Lung (tissue), 12 donors: ENCODE data around the gene MRPL4. TPM values are rescaled to one million over a fixed set of nuclear protein-coding genes. Genes with fewer than 3 reads are reported as not detected.
A peak's percentile ranks its signal among the peaks of the same experiment; 100 is the strongest.

Experiments used
- ATAC-seq: fragments of 200-7000 bp; cut with Tn5 transposase; one replicate; pipeline ENCODE4 v1.9.1; 2020; ENCODE audit warnings: moderate number of reproducible peaks; ENCODE audit not compliant: insufficient read depth, low FRiP score
- DNase-seq, 3 donors: peaks; one replicate each; pipeline ENCODE4 v3.0.0-alpha.2; 2013 to 2017
- H3K27ac ChIP-seq, 2 donors: one replicate each; pipeline ENCODE4 v1.5.1; 2013; ENCODE audit warnings: mild to moderate bottlenecking in 2 of 2, moderate library complexity in 2 of 2, control low read depth in 1 of 2, inconsistent platforms in 1 of 2, low read depth in 1 of 2, low read length in 1 of 2
- H3K27me3 ChIP-seq, 3 donors: one replicate each; pipeline ENCODE4 v1.5.1; 2013; ENCODE audit warnings: low read length in 2 of 3; ENCODE audit not compliant: control insufficient read depth in 3 of 3, insufficient read depth in 3 of 3
- H3K36me3 ChIP-seq, 4 donors: one replicate each; pipeline ENCODE4 v1.5.1; 2013; ENCODE audit warnings: low read length in 4 of 4, mild to moderate bottlenecking in 1 of 4, moderate library complexity in 1 of 4; ENCODE audit not compliant: control insufficient read depth in 4 of 4, insufficient read depth in 4 of 4
- H3K4me1 ChIP-seq, 5 donors: one replicate each; pipeline ENCODE4 v1.5.1; 2013; ENCODE audit warnings: low read length in 5 of 5, mild to moderate bottlenecking in 2 of 5, moderate library complexity in 1 of 5; ENCODE audit not compliant: control insufficient read depth in 5 of 5, insufficient read depth in 5 of 5
- H3K4me3 ChIP-seq: one replicate; pipeline ENCODE4 v1.5.1; 2013; ENCODE audit warnings: mild to moderate bottlenecking, control low read depth, moderate library complexity
- H3K9ac ChIP-seq, 2 donors: one replicate each; pipeline ENCODE4 v1.5.1; 2013; ENCODE audit warnings: low read length in 2 of 2, control low read depth in 1 of 2; ENCODE audit not compliant: insufficient read depth in 1 of 2
- H3K9me3 ChIP-seq, 4 donors: one replicate each; pipeline ENCODE4 v1.5.1; 2013; ENCODE audit warnings: low read length in 3 of 4, mild to moderate bottlenecking in 1 of 4, moderate library complexity in 1 of 4; ENCODE audit not compliant: control insufficient read depth in 4 of 4, insufficient read depth in 3 of 4
- CTCF ChIP-seq: IDR thresholded peaks from 2 replicates; pipeline ENCODE4 v1.5.1; 2012; ENCODE audit warnings: mild to moderate bottlenecking; ENCODE audit errors: control extremely low read depth, extremely low read depth
- WGBS, 2 donors: extraction: QIAGEN DNeasy Blood & Tissue Kit; methylation state at CpG; one replicate each; pipeline ENCODE4 v1.1.7; 2013; 5-methylcytosine and 5-hydroxymethylcytosine counted together
- polyA plus RNA-seq, 2 donors: library from polyadenylated mRNA; stranded (reverse); fragments of 200-250 nt; gene quantifications; one replicate each; pipeline ENCODE4 v1.2.1, GENCODE V29; 2013
- total RNA-seq, 2 donors: library from RNA; depleted of rRNA in 1 of 2; stranded (reverse); fragments of >200 nt in 1 of 2; gene quantifications; one replicate each; pipeline ENCODE4 v1.2.1, GENCODE V29; 2014 to 2021
- donor health status: control.
- donor health status: control.
- donor health status: Bipolar disorder and iron deficiency.
- donor health status: healthy.
- donor health status: DM: yes; HTN: yes; CAD: no.

MRPL4 gene
- total and polyA plus RNA-seq, 4 donors: 16.6 to 64.8 (median 47.9) TPM

DNA sequence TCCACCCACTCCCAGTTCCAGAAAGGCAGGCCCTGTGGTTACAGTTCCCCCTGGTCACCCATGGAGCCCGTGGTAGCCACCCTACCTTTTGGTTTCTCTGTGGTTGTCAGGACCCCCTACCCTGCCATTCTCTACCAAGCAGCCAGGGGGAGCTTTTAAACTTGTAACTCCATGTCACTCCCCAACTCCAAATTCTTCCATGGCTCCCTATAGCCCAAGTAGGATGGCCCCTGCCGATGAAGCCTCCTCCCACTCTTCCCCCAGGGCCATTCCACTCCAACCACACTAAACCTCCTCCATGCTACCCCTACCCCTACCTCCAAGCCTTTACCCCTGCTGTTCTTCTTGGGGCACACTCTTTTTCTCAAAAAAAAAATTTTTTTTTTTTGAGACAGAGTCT lies 23.1 kb upstream of the MRPL4 start:
- Histone ChIP-seq H3K9me3 (no peaks in the 10 kb centered on the region), H3K27ac (peak overlapping the region in 1 of 2 donors; percentile 14), H3K36me3 (peaks cover 0 to 23% (median 13%) of the 10 kb centered on the region in 4 donors), H3K4me3 (no peak overlapping the region), H3K4me1 (peaks cover 0 to 59% (median 18%) of the 10 kb centered on the region in 5 donors), H3K27me3 (no peaks in the 10 kb centered on the region), H3K9ac (peak overlapping the region in 1 of 2 donors; percentile 55)
- DNase-seq (peak; percentile 56 to 77 (median 70)), ATAC-seq (no peak)
- 34 to 40% methylated on average over 2 of the region's 2 CpGs for WGBS, 2 donors
- TF ChIP-seq CTCF: peak; percentile 18

- no peaks in the 10 kb centered on the region for H3K27me3 ChIP-seq
- H3K4me3 ChIP-seq: peak overlapping the region; percentile 77
- ATAC-seq (no peak), DNase-seq (peak; percentile 88 to 90 (median 89))
- no peaks in the 10 kb centered on the region for H3K9me3 ChIP-seq
- no peak for TF ChIP-seq CTCF
- H3K9ac ChIP-seq: peak overlapping the region; percentile 84 to 86
- H3K27ac ChIP-seq: peak overlapping the region; percentile 86 to 92
- 1 to 2% methylated on average over 68 to 70 of the region's 70 CpGs for WGBS, 2 donors
- peaks cover 0 to 54% (median 22%) of the 10 kb centered on the region in 5 donors for H3K4me1 ChIP-seq
- peaks cover 0 to 22% (median 5%) of the 10 kb centered on the region in 4 donors for H3K36me3 ChIP-seq
Measured at GRCh38 chr19:10230173-10230860, 21.7 kb upstream of the MRPL4 start.

DNA sequence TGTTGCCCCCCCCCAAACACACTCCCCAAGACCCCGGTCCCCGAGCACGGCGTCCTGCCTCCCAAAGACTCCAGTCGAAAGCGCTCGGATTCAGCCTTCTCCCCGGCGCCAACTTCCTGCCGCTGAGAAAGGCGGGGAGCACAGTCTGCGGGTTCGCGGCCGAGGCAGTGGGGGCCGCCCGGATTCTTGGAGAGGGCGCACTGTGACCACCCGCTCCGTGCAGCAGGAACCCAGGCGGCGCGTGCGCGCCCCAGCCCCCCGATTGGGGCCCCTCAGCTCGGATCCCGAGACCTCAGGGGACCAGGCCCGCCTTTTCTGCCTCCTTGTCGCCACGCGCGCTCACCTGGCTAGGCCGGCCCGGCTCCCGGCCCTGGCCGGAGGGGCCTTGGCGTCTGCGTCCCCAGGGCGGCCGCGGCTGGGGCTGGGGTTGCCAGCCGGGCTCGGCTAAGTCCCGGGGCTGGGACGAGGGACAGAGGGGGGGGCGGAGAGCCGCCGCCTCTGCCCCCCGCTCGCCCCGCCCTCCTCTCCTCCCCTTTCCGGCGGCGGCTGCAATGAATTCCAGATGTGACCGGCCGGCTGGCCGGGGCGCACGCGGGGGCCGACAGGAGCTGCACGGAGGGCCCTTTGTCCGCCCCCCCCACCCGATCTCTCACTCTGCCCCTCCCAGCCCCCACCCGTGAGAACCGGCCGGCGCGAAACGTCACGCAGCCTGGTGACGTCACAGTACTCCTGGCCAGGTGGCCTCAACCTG lies 21.0 kb upstream of the MRPL4 start, which contains the start of gene S1PR2:
TSS of gene S1PR2 (minus strand) at position 471 of the 751 bp plus-strand sequence. CDS start 6,426 bp downstream, outside the sequence.
- Histone ChIP-seq H3K4me1 (peaks cover 0 to 53% (median 28%) of the 10 kb centered on the region in 5 donors), H3K9ac (peak within 1 kb of the TSS; percentile 84 to 89), H3K9me3 (no peaks in the 10 kb centered on the region), H3K36me3 (peaks cover 0 to 17% (median 3%) of the 10 kb centered on the region in 4 donors), H3K27me3 (no peaks in the 10 kb centered on the region), H3K27ac (peak within 1 kb of the TSS; percentile 86 to 92), H3K4me3 (peak within 1 kb of the TSS; percentile 77)
- WGBS, 2 donors: 0 to 1% methylated on average over 50 to 72 of the region's 73 CpGs
- ATAC-seq: peak; percentile 78
- TF ChIP-seq CTCF: no peak
- DNase-seq: peak; percentile 93 to 94 (median 94)
